ENCODE data around the gene FNDC3B.

Gene FNDC3B

DNA sequence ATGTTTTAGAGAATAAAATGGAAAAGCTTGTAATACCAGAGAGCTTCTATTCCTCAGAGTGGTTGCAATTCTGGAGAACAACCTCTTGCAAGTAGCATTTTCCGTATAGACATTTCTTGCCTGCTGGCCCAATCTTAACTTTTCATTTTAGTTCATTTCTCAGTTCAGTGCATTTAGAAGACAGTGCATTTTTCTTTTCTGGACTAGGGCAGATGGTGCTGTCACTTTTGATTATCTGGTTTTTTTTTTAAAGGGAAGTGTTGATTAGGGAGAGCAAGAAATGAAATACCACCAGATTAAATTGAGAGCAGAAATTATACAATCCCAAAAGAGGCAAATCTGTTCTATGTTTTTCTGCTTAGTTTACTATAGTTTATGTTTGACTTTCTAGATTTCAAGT is 236.2 kb downstream of the FNDC3B start:
- Histone ChIP-seq H3K27ac (ENCODE audit: low read depth, low read length) (no peak overlapping the region), H3K36me3 (ENCODE audit: insufficient read depth, low read length) (peaks cover 37% of the 10 kb centered on the region), H3K27me3 (ENCODE audit: insufficient read depth, low read length) (no peaks in the 10 kb centered on the region)

DNA sequence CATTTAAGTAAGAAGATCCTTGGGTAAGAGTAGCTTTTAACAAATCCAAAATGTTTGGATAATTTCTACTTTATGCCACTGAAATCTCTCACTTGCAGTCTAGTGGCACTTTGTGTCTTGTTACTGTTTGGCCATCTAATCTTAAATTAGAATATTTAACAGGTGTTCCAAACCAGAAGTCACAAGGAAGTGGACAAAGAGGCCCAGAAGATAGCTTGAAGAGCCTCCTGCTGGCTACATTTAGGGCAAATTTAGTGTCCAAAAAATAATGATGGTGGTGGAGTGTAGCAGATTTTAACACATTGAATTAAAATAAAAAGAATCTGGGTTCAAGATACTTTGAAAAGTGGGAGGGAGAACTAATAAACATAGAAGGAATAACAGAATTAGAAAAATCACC is 236.7 kb downstream of the FNDC3B start:
- H3K4me1 ChIP-seq (ENCODE audit: control insufficient read depth, insufficient read depth, low read length, unreplicated experiment), result peaks cover 35% of the 10 kb centered on the region
- H2AFZ ChIP-seq (ENCODE audit: low read length, unreplicated experiment), result no peak overlapping the region
- no peak overlapping the region for H3K4me3 ChIP-seq (ENCODE audit: low read depth, low read length)
- peaks cover 71% of the 10 kb centered on the region for H3K79me2 ChIP-seq (ENCODE audit: control insufficient read depth, insufficient read depth, low read length, unreplicated experiment)
- H3K27ac ChIP-seq (ENCODE audit: low read depth, low read length), result no peak overlapping the region
- peaks cover 32% of the 10 kb centered on the region for H3K36me3 ChIP-seq (ENCODE audit: insufficient read depth, low read length)
- H3K27me3 ChIP-seq (ENCODE audit: insufficient read depth, low read length), result no peaks in the 10 kb centered on the region

More for the DNA sequence above, 236.2 kb downstream of the FNDC3B start:
- peaks cover 74% of the 10 kb centered on the region for H3K79me2 ChIP-seq (ENCODE audit: control insufficient read depth, insufficient read depth, low read length, unreplicated experiment)
- H3K4me3 ChIP-seq (ENCODE audit: low read depth, low read length), result no peak overlapping the region
- peaks cover 31% of the 10 kb centered on the region for H3K4me1 ChIP-seq (ENCODE audit: control insufficient read depth, insufficient read depth, low read length, unreplicated experiment)
- no peak overlapping the region for H2AFZ ChIP-seq (ENCODE audit: low read length, unreplicated experiment)

DNA sequence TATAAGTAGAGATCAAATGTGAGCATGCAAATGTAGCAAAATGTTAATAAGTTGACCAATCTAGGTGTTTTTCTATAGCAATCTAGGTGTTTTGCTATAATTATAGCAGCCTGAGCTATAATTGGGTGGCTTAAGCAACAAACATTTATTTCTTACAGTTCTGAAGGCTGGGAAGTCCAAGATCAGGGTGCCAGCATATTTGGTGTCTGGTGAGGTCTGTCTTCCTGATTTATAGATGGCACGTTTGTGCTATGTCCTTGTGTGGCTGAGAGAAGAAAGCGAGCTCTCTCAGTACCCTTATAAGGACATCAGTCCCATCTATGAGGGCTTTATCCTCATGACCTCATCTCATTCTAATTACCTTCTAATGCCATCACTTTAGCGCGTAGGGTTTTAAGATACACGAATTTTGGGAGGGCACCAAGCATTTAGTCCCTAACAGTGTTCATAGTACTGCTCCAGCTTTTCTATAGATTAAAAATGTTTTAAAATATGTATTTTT is 237.8 kb downstream of the FNDC3B start:
- Histone ChIP-seq H3K36me3 (ENCODE audit: insufficient read depth, low read length) (peaks cover 22% of the 10 kb centered on the region), H3K4me1 (ENCODE audit: control insufficient read depth, insufficient read depth, low read length, unreplicated experiment) (peaks cover 35% of the 10 kb centered on the region), H3K79me2 (ENCODE audit: control insufficient read depth, insufficient read depth, low read length, unreplicated experiment) (peaks cover 70% of the 10 kb centered on the region), H3K27ac (ENCODE audit: low read depth, low read length) (no peak overlapping the region), H3K27me3 (ENCODE audit: insufficient read depth, low read length) (no peaks in the 10 kb centered on the region), H3K4me3 (ENCODE audit: low read depth, low read length) (no peak overlapping the region), H2AFZ (ENCODE audit: low read length, unreplicated experiment) (no peak overlapping the region)

DNA sequence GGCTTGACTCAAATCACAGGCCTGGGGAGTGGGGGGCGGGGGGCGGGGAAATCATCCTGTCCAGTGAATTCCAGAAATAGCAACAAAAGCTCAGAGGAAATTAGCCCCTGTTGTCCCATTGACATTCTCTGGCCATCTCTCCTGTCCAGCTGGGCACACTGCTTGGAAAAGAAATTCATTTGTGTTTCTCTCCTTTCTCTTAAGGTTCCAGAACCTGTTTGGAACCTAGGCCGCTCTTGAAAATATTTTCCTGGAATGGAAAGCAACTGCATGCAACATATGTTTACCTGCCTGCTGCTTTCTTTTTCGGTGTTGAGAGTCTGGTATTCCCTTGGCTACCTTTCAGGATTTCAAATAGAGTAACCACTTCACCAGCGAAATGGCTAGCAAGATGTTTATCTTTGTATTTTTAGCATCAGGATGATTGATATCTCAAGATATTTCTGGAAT is 239.8 kb downstream of the FNDC3B start:
- Histone ChIP-seq H2AFZ (ENCODE audit: low read length, unreplicated experiment) (no peak overlapping the region), H3K27ac (ENCODE audit: low read depth, low read length) (peak overlapping the region; percentile 30), H3K79me2 (ENCODE audit: control insufficient read depth, insufficient read depth, low read length, unreplicated experiment) (peaks cover 74% of the 10 kb centered on the region), H3K4me3 (ENCODE audit: low read depth, low read length) (no peak overlapping the region), H3K4me1 (ENCODE audit: control insufficient read depth, insufficient read depth, low read length, unreplicated experiment) (peaks cover 35% of the 10 kb centered on the region), H3K36me3 (ENCODE audit: insufficient read depth, low read length) (peaks cover 28% of the 10 kb centered on the region), H3K27me3 (ENCODE audit: insufficient read depth, low read length) (no peaks in the 10 kb centered on the region)

DNA sequence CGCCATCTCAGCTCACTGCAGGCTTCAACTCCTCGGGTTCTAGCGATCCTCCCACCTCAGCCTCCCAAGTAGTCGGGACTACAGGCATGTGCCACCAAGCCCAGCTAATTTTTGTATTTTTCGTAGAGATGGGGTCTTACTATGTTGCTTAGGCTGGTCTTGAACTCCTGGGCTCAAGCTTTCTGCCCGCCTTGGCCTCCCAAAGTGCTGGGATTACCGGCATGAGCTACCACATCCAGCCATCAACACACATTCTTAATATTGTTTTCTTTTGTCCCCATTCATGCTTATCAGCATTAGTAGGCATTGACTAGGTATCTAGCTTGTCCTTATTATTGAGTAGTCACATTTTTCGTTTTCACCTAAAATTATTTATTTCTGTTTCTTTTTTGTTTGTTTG is 240.6 kb downstream of the FNDC3B start:
- H3K79me2 ChIP-seq (ENCODE audit: control insufficient read depth, insufficient read depth, low read length, unreplicated experiment), result peaks cover 78% of the 10 kb centered on the region
- H2AFZ ChIP-seq (ENCODE audit: low read length, unreplicated experiment), result no peak overlapping the region
- peaks cover 41% of the 10 kb centered on the region for H3K4me1 ChIP-seq (ENCODE audit: control insufficient read depth, insufficient read depth, low read length, unreplicated experiment)
- peak overlapping the region; percentile 30 for H3K27ac ChIP-seq (ENCODE audit: low read depth, low read length)
- no peak overlapping the region for H3K4me3 ChIP-seq (ENCODE audit: low read depth, low read length)
- peaks cover 24% of the 10 kb centered on the region for H3K36me3 ChIP-seq (ENCODE audit: insufficient read depth, low read length)
- H3K27me3 ChIP-seq (ENCODE audit: insufficient read depth, low read length), result no peaks in the 10 kb centered on the region

DNA sequence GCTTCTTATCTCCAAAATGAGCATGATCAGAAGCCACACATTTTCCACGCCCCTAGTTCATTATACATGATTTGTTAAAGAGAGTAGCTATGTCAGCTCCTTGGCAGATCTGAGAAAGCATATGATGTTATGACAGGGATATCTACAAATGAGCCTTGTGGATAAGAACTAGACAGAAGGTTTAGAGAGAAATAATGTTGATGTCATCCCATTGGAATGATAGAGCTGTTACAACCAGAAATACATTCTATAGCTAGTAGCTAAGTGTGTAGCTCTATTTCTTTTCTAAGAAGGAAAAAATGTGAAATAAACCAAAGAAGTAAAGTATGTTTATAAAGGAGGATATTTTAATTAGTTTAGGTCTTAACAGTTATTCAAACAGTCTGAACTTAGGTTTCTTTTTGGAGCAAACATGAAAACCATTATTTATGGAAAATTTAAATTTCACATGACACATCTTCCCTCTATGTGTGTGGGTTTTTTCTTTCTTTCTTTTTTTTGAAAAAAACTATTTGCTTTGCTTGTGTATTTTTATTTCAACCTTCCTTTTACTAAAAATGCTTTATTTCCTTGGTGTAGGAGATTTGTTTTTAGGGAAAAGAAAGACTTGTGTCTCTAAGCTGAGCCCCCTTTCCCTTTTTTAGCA is 241.2 kb downstream of the FNDC3B start:
- Histone ChIP-seq H3K79me2 (ENCODE audit: control insufficient read depth, insufficient read depth, low read length, unreplicated experiment) (peaks cover 82% of the 10 kb centered on the region), H3K4me1 (ENCODE audit: control insufficient read depth, insufficient read depth, low read length, unreplicated experiment) (peaks cover 46% of the 10 kb centered on the region), H3K4me3 (ENCODE audit: low read depth, low read length) (no peak overlapping the region)

DNA sequence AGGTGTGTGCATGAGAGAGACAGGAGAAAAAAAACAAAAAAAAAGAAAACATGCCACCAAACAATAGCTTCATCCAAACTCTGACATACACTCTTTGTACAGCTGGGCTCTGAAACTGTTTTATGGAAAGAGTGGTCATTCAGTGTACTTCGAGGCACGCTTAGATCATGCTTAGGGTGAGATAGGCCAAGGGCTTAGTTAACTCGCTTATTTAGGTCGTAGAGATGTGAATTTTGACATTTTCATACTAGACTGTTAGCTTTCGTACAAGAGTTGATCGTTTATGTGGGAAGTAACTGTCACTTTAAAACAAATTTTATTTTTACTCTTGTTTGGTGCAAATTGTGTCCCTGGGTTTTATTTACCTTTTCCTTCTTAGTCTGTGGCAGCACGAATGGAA is 242.5 kb downstream of the FNDC3B start:
- Histone ChIP-seq H3K36me3 (ENCODE audit: insufficient read depth, low read length) (peaks cover 20% of the 10 kb centered on the region), H2AFZ (ENCODE audit: low read length, unreplicated experiment) (no peak overlapping the region), H3K79me2 (ENCODE audit: control insufficient read depth, insufficient read depth, low read length, unreplicated experiment) (peaks cover 79% of the 10 kb centered on the region), H3K4me3 (ENCODE audit: low read depth, low read length) (no peak overlapping the region), H3K27me3 (ENCODE audit: insufficient read depth, low read length) (no peaks in the 10 kb centered on the region), H3K27ac (ENCODE audit: low read depth, low read length) (no peak overlapping the region), H3K4me1 (ENCODE audit: control insufficient read depth, insufficient read depth, low read length, unreplicated experiment) (peaks cover 57% of the 10 kb centered on the region)

More for the DNA sequence above, 241.2 kb downstream of the FNDC3B start:
- H2AFZ ChIP-seq (ENCODE audit: low read length, unreplicated experiment), result no peak overlapping the region
- H3K36me3 ChIP-seq (ENCODE audit: insufficient read depth, low read length), result peaks cover 22% of the 10 kb centered on the region
- H3K27me3 ChIP-seq (ENCODE audit: insufficient read depth, low read length), result no peaks in the 10 kb centered on the region
- peak overlapping the region; percentile 30 for H3K27ac ChIP-seq (ENCODE audit: low read depth, low read length)

DNA sequence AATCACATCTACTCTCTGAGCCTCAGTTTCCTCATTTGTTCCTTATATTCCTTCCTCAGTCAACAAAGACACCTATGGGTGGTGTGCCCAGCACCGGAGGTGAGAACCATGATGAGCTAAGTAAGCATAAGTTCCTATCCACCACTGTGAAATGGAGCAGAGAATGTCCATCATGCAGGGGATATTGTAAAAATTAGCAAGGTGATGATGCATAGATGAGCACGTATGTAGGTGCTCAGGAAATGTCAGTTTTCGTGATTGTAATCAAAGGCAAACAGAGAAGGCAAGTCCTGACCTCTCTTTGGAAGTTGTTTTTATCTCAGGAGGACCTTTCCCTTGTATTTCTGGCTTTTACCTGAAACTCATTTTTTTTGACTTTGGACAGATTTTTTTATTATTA is 243.5 kb downstream of the FNDC3B start:
- H2AFZ ChIP-seq (ENCODE audit: low read length, unreplicated experiment), result no peak overlapping the region
- H3K36me3 ChIP-seq (ENCODE audit: insufficient read depth, low read length), result peaks cover 26% of the 10 kb centered on the region
- peaks cover 53% of the 10 kb centered on the region for H3K4me1 ChIP-seq (ENCODE audit: control insufficient read depth, insufficient read depth, low read length, unreplicated experiment)
- H3K27me3 ChIP-seq (ENCODE audit: insufficient read depth, low read length), result no peaks in the 10 kb centered on the region
- no peak overlapping the region for H3K4me3 ChIP-seq (ENCODE audit: low read depth, low read length)
- H3K27ac ChIP-seq (ENCODE audit: low read depth, low read length), result no peak overlapping the region
- H3K79me2 ChIP-seq (ENCODE audit: control insufficient read depth, insufficient read depth, low read length, unreplicated experiment), result peaks cover 80% of the 10 kb centered on the region

DNA sequence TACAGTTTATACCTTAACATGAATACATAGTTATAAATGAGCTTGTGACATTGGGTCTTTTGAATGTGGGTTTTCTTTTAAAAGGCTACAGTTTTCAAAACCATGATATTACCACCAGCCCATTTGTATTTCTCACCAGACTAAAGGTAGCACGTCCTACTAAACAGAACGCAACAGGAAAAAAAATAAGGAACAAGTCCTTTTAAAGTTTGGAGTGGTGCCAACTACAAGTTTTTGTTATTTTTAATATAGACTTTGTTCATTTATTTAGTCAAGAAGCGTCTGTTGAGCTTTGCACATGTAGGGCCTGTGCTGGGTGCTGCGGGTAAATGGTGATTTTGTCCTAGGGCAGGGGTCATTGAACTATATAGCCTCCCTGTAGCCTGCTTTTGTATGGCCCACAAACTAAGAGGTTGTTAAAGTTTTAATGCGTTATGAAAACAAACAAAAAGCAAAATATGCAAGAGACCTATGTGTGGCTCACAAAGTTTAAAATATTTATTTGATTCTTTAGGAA is 244.5 kb downstream of the FNDC3B start:
- H3K79me2 ChIP-seq (ENCODE audit: control insufficient read depth, insufficient read depth, low read length, unreplicated experiment), result peaks cover 81% of the 10 kb centered on the region
- H3K4me1 ChIP-seq (ENCODE audit: control insufficient read depth, insufficient read depth, low read length, unreplicated experiment), result peaks cover 43% of the 10 kb centered on the region
- H3K27ac ChIP-seq (ENCODE audit: low read depth, low read length), result no peak overlapping the region
- no peaks in the 10 kb centered on the region for H3K27me3 ChIP-seq (ENCODE audit: insufficient read depth, low read length)
- no peak overlapping the region for H2AFZ ChIP-seq (ENCODE audit: low read length, unreplicated experiment)
- H3K4me3 ChIP-seq (ENCODE audit: low read depth, low read length), result no peak overlapping the region
- peaks cover 36% of the 10 kb centered on the region for H3K36me3 ChIP-seq (ENCODE audit: insufficient read depth, low read length)

DNA sequence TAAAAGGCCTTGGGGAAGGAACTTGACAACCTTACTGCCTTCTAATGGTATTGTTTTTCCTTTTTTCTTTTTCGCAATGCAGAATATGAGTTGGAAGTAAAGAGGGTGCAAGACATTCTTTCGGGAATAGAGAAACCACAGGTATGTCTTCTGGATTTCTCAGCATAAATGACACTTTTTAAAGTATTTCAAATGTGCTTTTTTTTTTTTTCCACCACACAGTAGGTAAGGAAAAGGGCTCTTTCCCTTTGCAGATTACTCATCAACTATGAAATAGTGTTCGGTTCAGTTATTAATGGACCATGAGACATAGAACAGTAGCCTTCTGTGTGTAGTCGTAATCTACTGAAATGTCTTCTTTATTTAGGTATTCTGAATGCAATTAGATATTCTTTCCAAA is 246.5 kb downstream of the FNDC3B start:
- H2AFZ ChIP-seq (ENCODE audit: low read length, unreplicated experiment), result no peak overlapping the region
- H3K4me1 ChIP-seq (ENCODE audit: control insufficient read depth, insufficient read depth, low read length, unreplicated experiment), result peaks cover 23% of the 10 kb centered on the region
- peak overlapping the region; percentile 44 for H3K27ac ChIP-seq (ENCODE audit: low read depth, low read length)
- peaks cover 51% of the 10 kb centered on the region for H3K36me3 ChIP-seq (ENCODE audit: insufficient read depth, low read length)
- no peak overlapping the region for H3K4me3 ChIP-seq (ENCODE audit: low read depth, low read length)
- H3K27me3 ChIP-seq (ENCODE audit: insufficient read depth, low read length), result no peaks in the 10 kb centered on the region
- H3K79me2 ChIP-seq (ENCODE audit: control insufficient read depth, insufficient read depth, low read length, unreplicated experiment), result peaks cover 80% of the 10 kb centered on the region

DNA sequence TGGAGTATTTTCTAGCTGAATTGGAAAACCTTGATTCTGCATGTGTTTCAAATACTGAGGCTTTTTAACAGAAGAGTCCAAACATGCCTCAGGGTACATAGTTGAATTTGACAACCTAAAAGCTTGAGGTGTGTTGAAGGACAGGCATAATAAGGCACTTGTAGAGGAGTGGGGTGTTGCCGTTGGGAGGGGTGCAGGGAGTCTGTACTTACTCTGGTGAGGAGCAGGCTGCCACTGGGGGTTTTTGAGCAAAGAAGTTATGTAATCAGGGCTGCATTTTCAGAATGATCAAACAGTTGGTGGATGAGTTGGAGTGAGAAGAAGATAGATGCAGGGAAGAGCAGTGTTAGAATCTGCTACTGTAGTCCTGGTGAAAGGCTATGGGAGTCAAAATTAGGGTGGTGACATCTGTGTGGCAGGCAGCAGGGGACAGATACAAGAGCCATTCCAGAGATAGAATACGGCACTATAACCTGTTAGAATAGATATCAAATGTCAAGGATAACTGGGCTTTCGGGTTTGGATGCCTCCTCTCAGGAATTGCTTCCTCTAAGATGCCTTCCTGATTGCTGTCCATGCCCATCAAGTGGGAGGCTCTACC is 247.3 kb downstream of the FNDC3B start:
- Histone ChIP-seq H3K79me2 (ENCODE audit: control insufficient read depth, insufficient read depth, low read length, unreplicated experiment) (peaks cover 74% of the 10 kb centered on the region), H2AFZ (ENCODE audit: low read length, unreplicated experiment) (no peak overlapping the region), H3K4me1 (ENCODE audit: control insufficient read depth, insufficient read depth, low read length, unreplicated experiment) (peaks cover 22% of the 10 kb centered on the region), H3K27me3 (ENCODE audit: insufficient read depth, low read length) (no peaks in the 10 kb centered on the region), H3K4me3 (ENCODE audit: low read depth, low read length) (no peak overlapping the region), H3K36me3 (ENCODE audit: insufficient read depth, low read length) (peaks cover 57% of the 10 kb centered on the region), H3K27ac (ENCODE audit: low read depth, low read length) (peak overlapping the region; percentile 28; the same call in 1 of the 2 replicates)
